Measurements from ENCODE around the gene GJA8.
"Not testable (repeated sequence)": the region's sequence is repeated elsewhere in the genome, so short reads cannot be mapped to it uniquely, and the experiment has no call there.

GJA8 gene

GRCh38 chr1:147928236-147929132, 25.9 kb downstream of the GJA8 start, which contains the start of gene GPR89B:
GPR89B (plus strand) TSS chr1:147928420; CDS start chr1:147928537, 117 bp downstream.
- peak; percentile 95 to 99 for DNase-seq

DNA sequence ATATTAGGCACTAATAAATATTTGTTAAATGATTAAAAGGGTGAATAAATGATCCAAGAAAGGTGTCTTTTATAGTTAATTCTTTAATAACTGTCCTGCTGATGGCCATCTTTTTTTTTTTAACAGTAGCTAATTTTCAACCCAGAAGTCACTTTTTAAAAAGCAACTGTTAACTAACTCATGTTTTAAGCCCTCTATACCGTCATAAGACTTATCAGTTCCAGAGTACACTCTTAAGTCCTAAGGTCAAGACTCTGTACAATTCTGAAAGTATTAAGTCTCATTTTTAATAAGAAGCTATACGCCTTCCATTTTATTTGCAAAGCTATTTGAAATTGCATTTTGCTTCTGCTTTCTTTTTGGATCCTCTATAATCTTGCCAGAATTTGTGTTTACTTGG, 28.5 kb downstream of the GJA8 start:
- DNase-seq: not testable (repeated sequence)

DNA sequence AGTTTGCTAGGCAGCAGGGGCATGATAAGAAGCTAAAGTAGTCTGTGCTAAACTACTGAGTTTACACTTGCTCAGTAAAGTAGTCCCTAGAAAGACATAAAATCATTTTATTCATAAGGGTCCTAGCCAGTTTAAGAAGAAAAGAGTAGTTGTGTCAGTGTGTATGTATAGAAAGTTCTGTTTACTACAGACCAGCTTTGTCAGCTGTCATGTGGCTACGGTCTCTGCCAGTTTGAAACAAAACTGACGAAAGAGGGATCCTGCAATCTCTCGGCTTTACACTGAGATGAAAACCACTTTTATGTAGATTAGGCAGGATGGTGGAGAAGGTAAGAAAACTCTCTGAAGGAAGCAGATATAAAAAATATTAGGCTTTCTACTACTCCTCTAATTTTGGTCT, 32.7 kb downstream of the GJA8 start:
- not testable (repeated sequence) for DNase-seq

DNA sequence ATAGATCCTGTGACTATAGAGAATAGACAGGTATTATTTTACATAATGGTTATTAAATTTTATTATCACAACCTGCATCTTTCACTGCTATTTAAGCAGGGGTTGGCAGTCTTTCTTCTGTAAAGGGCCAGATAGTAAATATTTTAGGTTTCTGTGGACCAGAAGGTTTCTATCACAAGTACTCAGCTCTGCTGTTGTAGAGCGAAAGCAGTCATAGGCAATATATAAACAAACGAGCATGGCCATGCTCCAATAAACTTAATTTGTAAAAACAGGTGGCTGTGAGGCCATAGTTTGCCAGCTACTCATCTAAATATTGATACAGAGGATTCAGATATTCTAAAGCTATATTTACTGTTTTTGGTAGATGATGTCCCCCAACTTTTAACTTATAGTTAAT, 37.9 kb downstream of the GJA8 start:
- DNase-seq: not testable (repeated sequence)

- DNase-seq: not testable (repeated sequence)
These were observed 40.0 kb downstream of the GJA8 start for GRCh38 chr1:147942563-147942962.

DNA sequence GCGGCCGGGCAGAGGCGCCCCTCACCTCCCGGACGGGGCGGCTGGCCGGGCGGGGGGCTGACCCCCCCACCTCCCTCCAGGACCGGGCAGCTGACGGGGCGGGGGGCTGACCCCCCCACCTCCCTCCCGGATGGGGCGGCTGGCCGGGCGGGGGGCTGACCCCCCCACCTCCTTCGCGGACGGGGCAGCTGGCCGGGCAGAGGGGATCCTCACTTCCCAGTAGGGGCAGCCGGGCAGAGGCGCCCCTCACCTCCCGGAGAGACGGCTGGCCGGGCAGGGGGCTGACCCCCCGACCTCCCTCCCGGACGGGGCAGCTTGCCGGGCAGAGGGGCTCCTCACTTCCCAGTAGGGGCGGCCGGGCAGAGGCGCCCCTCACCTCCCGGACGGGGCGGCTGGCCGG, 46.9 kb downstream of the GJA8 start:
- DNase-seq: not testable (repeated sequence)
